Stimulated activated CD8-positive, alpha-beta memory T cell treated with anti-CD3 and anti-CD28 coated beads, Interleukin-7, amount 100 ng/mL, for 48 hours (primary cell): ENCODE data around the gene CYB5D1.
A peak's percentile ranks its signal among the peaks of the same experiment; 100 is the strongest.

Experiments used
- DNase-seq, 2 donors: peaks; one replicate each; pipeline ENCODE4 v3.0.0-alpha.2; 2020; ENCODE audit warnings: low read depth in 1 of 2; ENCODE audit errors: extremely low read depth in 1 of 2

CYB5D1 gene

GRCh38 chr17:7843536-7844291 is 14.1 kb upstream of the CYB5D1 start:
- peak; percentile 79 for DNase-seq

GRCh38 chr17:7844292-7845154 is 13.3 kb upstream of the CYB5D1 start:
- DNase-seq = peak; percentile 71 to 85

GRCh38 chr17:7845359-7846062 is 12.3 kb upstream of the CYB5D1 start:
- no peak for DNase-seq

- DNase-seq = no peak
These were observed 11.6 kb upstream of the CYB5D1 start for GRCh38 chr17:7846063-7846735.

GRCh38 chr17:7846765-7847661 is 10.8 kb upstream of the CYB5D1 start:
- DNase-seq = no peak

GRCh38 chr17:7848131-7848579 is 9.6 kb upstream of the CYB5D1 start:
- no peak for DNase-seq

GRCh38 chr17:7848739-7849129 is 9.1 kb upstream of the CYB5D1 start:
- no peak for DNase-seq

GRCh38 chr17:7849130-7849750 is 8.6 kb upstream of the CYB5D1 start:
- no peak for DNase-seq

GRCh38 chr17:7849751-7850504 is 7.9 kb upstream of the CYB5D1 start:
- no peak for DNase-seq

GRCh38 chr17:7850701-7851437 is 6.9 kb upstream of the CYB5D1 start:
- DNase-seq = no peak

- DNase-seq = peak; percentile 82 to 86
These were observed 6.2 kb upstream of the CYB5D1 start for GRCh38 chr17:7851438-7852261.

GRCh38 chr17:7852262-7852670 is 5.5 kb upstream of the CYB5D1 start:
- DNase-seq = no peak

GRCh38 chr17:7852919-7853690 is 4.7 kb upstream of the CYB5D1 start:
- DNase-seq = no peak

GRCh38 chr17:7853691-7854038 is 4.1 kb upstream of the CYB5D1 start:
- DNase-seq = no peak

- DNase-seq = no peak
These were observed 3.6 kb upstream of the CYB5D1 start for GRCh38 chr17:7854078-7854777.
